H1 (cell line): ENCODE data around the gene INPPL1. TPM values are rescaled to one million over a fixed set of nuclear protein-coding genes. Genes with fewer than 3 reads are reported as not detected.

ENCODE experiments used
- CTCF ChIA-PET: fragments of 300-600 bp; sonication (Branson Sonifier 250); formaldehyde crosslinking; loops from one replicate; lab custom pipeline; 2021; ENCODE audit not compliant: partially characterized antibody; lab: Charles Lee
- POLR2A ChIA-PET: fragments of 300-600 bp; sonication (Branson Sonifier 250); formaldehyde crosslinking; loops from one replicate; lab custom pipeline; 2021; ENCODE audit warnings: inconsistent platforms; ENCODE audit not compliant: partially characterized antibody; lab: Charles Lee
- DNase-seq, 2 experiments: peaks; one replicate each; pipeline versions ENCODE4 v3.0.0 to v3.0.0-alpha.2; 2010 to 2022; ENCODE audit warnings: low spot score in 2 of 2, low read depth in 1 of 2, mixed read lengths in 1 of 2
- FAIRE-seq: peaks from 2 replicates; lab custom pipeline; 2011; peaks lifted over from hg19 to GRCh38; lab: Jason Lieb, UNC
- H2AFZ ChIP-seq: 2 replicates; pipeline ENCODE4 v1.8.1; 2012; ENCODE audit warnings: low read length, inconsistent platforms
- H2AK5ac ChIP-seq: 2 replicates; pipeline ENCODE4 v1.6.1; 2013; ENCODE audit warnings: low read depth, low read length
- H2BK120ac ChIP-seq: replicated peaks from 2 replicates; pipeline ENCODE3; 2013; ENCODE audit warnings: low read depth, low read length, inconsistent platforms
- H2BK12ac ChIP-seq: 2 replicates; pipeline ENCODE4 v1.6.1; 2013; ENCODE audit warnings: low read depth, low read length
- H2BK15ac ChIP-seq: 2 replicates; pipeline ENCODE4 v1.6.1; 2013; ENCODE audit warnings: low read length
- H2BK20ac ChIP-seq: 2 replicates; pipeline ENCODE4 v1.6.1; 2013; ENCODE audit warnings: low read length
- H2BK5ac ChIP-seq: 2 replicates; pipeline ENCODE4 v1.6.1; 2013; ENCODE audit warnings: low read depth, low read length
- H3K14ac ChIP-seq: 2 replicates; pipeline ENCODE4 v1.6.1; 2013; ENCODE audit warnings: inconsistent platforms; ENCODE audit not compliant: insufficient read length
- H3K18ac ChIP-seq: 2 replicates; pipeline ENCODE4 v1.6.1; 2013; ENCODE audit warnings: low read length; ENCODE audit errors: extremely low read depth
- H3K23ac ChIP-seq: 2 replicates; pipeline ENCODE4 v1.6.1; 2013; ENCODE audit warnings: inconsistent platforms; ENCODE audit not compliant: insufficient read length
- H3K23me2 ChIP-seq: 2 replicates; pipeline ENCODE4 v1.6.1; 2013; ENCODE audit warnings: low read depth, low read length
- H3K27ac ChIP-seq: 2 replicates; pipeline ENCODE4 v1.6.1; 2011; ENCODE audit warnings: low read depth, low read length, inconsistent platforms
- H3K27me3 ChIP-seq, 4 experiments: replicated peaks in 1 of 4; 1 replicate in 1 of 4; 2 replicates in 3 of 4; pipeline versions ENCODE4 v1.6.1 to v1.8.1; 2011 to 2013; ENCODE audit warnings: low read length in 3 of 4, mild to moderate bottlenecking in 3 of 4, inconsistent platforms in 2 of 4, mixed read lengths in 2 of 4, moderate library complexity in 1 of 4; ENCODE audit not compliant: control insufficient read depth in 3 of 4, insufficient read depth in 3 of 4; ENCODE audit errors: extremely low read depth in 1 of 4
- H3K36me3 ChIP-seq, 4 experiments: 2 replicates each; pipeline versions ENCODE4 v1.6.1 to v1.8.1; 2011 to 2013; ENCODE audit warnings: mild to moderate bottlenecking in 4 of 4, low read length in 3 of 4, moderate library complexity in 2 of 4, control low read depth in 1 of 4, inconsistent platforms in 1 of 4; ENCODE audit not compliant: insufficient read depth in 4 of 4, control insufficient read depth in 2 of 4
- H3K4ac ChIP-seq: replicated peaks from 2 replicates; pipeline ENCODE3; 2013; ENCODE audit warnings: low read length, low read depth, mixed read lengths, inconsistent platforms; ENCODE audit not compliant: insufficient read length
- H3K4me1 ChIP-seq, 4 experiments: replicated peaks in 1 of 4; 1 replicate in 1 of 4; 2 replicates in 3 of 4; pipeline versions ENCODE4 v1.6.1 to v1.8.1; 2011 to 2013; ENCODE audit warnings: low read length in 3 of 4, inconsistent platforms in 2 of 4, mixed read lengths in 1 of 4; ENCODE audit not compliant: insufficient read depth in 4 of 4, control insufficient read depth in 3 of 4
- H3K4me2 ChIP-seq, 2 experiments: 2 replicates each; pipeline versions ENCODE4 v1.6.1 to v1.8.1; 2011 to 2013; ENCODE audit warnings: low read depth in 2 of 2, low read length in 2 of 2, control low read depth in 1 of 2, inconsistent platforms in 1 of 2, mild to moderate bottlenecking in 1 of 2; ENCODE audit not compliant: insufficient read depth in 1 of 2
- H3K4me3 ChIP-seq, 4 experiments: fragments of 200-600, 300-600 bp in 1 of 4; sonication (generic), shearing (Covaris generic), sonication (Bioruptor Twin) in 1 of 4; 2 replicates each; pipeline versions ENCODE4 v1.5.1 to v1.8.1; 2011 to 2016; ENCODE audit warnings: low read length in 4 of 4, low read depth in 3 of 4, control low read depth in 2 of 4, inconsistent platforms in 2 of 4, mild to moderate bottlenecking in 2 of 4, mixed read lengths in 1 of 4, moderate library complexity in 1 of 4; ENCODE audit not compliant: insufficient read depth in 2 of 4; ENCODE audit errors: extremely low read depth in 1 of 4
- H3K56ac ChIP-seq: replicated peaks from 2 replicates; pipeline ENCODE3; 2013; ENCODE audit warnings: low read depth, mild to moderate bottlenecking, mixed read lengths, low read length, inconsistent platforms; ENCODE audit not compliant: insufficient read length
- H3K79me1 ChIP-seq: 2 replicates; pipeline ENCODE4 v1.6.1; 2013; ENCODE audit warnings: low read depth, low read length, control low read depth
- H3K79me2 ChIP-seq, 2 experiments: 2 replicates each; pipeline versions ENCODE4 v1.6.1 to v1.8.1; 2012 to 2013; ENCODE audit warnings: low read length in 2 of 2, mild to moderate bottlenecking in 2 of 2, inconsistent platforms in 1 of 2; ENCODE audit not compliant: insufficient read depth in 2 of 2, control insufficient read depth in 1 of 2
- H3K9ac ChIP-seq, 4 experiments: replicated peaks in 1 of 4; 1 replicate in 1 of 4; 2 replicates in 3 of 4; pipeline versions ENCODE4 v1.6.1 to v1.8.1; 2011 to 2013; ENCODE audit warnings: low read depth in 3 of 4, low read length in 3 of 4, control low read depth in 2 of 4, mild to moderate bottlenecking in 2 of 4, moderate library complexity in 2 of 4, inconsistent platforms in 1 of 4; ENCODE audit errors: extremely low read depth in 1 of 4
- H3K9me3 ChIP-seq, 2 experiments: 2 replicates each; pipeline versions ENCODE4 v1.6.1 to v1.8.1; 2012 to 2013; ENCODE audit warnings: mild to moderate bottlenecking in 2 of 2, moderate library complexity in 2 of 2, control low read depth in 1 of 2, inconsistent platforms in 1 of 2, low read depth in 1 of 2, low read length in 1 of 2, mixed read lengths in 1 of 2; ENCODE audit not compliant: insufficient read depth in 2 of 2
- H4K20me1 ChIP-seq, 2 experiments: replicated peaks in 1 of 2; 2 replicates each; pipeline versions ENCODE3 to v1.8.1; 2011 to 2013; ENCODE audit warnings: inconsistent platforms in 2 of 2, low read length in 2 of 2, mild to moderate bottlenecking in 1 of 2; ENCODE audit not compliant: insufficient read depth in 2 of 2, control insufficient read depth in 1 of 2
- H4K5ac ChIP-seq: 2 replicates; pipeline ENCODE4 v1.6.1; 2013; ENCODE audit warnings: low read length, low read depth, mixed read lengths, inconsistent platforms; ENCODE audit not compliant: insufficient read length
- H4K8ac ChIP-seq: 2 replicates; pipeline ENCODE4 v1.8.0; 2013; ENCODE audit warnings: mild to moderate bottlenecking, moderate library complexity, low read length, inconsistent platforms; ENCODE audit not compliant: insufficient read depth; ENCODE audit errors: extremely low read depth
- H4K91ac ChIP-seq: replicated peaks from 2 replicates; pipeline ENCODE3; 2013; ENCODE audit warnings: low read length, mixed read lengths, inconsistent platforms; ENCODE audit not compliant: insufficient read length
- ATF2 ChIP-seq: IDR thresholded peaks from 2 replicates; pipeline ENCODE4 v1.6.1; 2012; ENCODE audit warnings: low read length, inconsistent platforms
- CTCF ChIP-seq, 3 experiments: IDR thresholded peaks; 1 replicate in 2 of 3; 2 replicates in 1 of 3; pipeline versions ENCODE4 v1.5.1 to v1.6.1; 2011; ENCODE audit warnings: low read length in 3 of 3, mild to moderate bottlenecking in 3 of 3, inconsistent platforms in 2 of 3, low read depth in 1 of 3, moderate library complexity in 1 of 3; ENCODE audit not compliant: insufficient read depth in 1 of 3; ENCODE audit errors: control extremely low read depth in 1 of 3
- POU5F1 ChIP-seq: IDR thresholded peaks from 2 replicates; pipeline ENCODE4 v1.6.1; 2011; ENCODE audit warnings: low read depth, mild to moderate bottlenecking, low read length, moderate library complexity
- RAD21 ChIP-seq, 2 experiments: IDR thresholded peaks in 1 of 2; conservative IDR thresholded peaks in 1 of 2; 2 replicates each; pipeline ENCODE4 v1.6.1; 2011; ENCODE audit warnings: low read depth in 2 of 2, low read length in 2 of 2, improper control_type of control experiment in 1 of 2, inconsistent platforms in 1 of 2, mild to moderate bottlenecking in 1 of 2, moderate library complexity in 1 of 2
- WGBS, 2 experiments: shearing (Covaris generic) in 1 of 2; methylation state at CpG; one replicate each; pipeline versions ENCODE4 v1.1.6 to v1.1.7; 2013 to 2015; ENCODE audit warnings: low lambda C conversion rate in 2 of 2, mixed read lengths in 2 of 2, inconsistent platforms in 1 of 2, low coverage in 1 of 2, missing lambda C conversion rate in 1 of 2; ENCODE audit not compliant: insufficient replicate concordance in 2 of 2, insufficient coverage in 1 of 2, insufficient read length in 1 of 2; ENCODE audit errors: extremely low coverage in 1 of 2, missing lambda C conversion rate in 1 of 2; 5-methylcytosine and 5-hydroxymethylcytosine counted together
- polyA plus RNA-seq, 7 experiments: library from polyadenylated mRNA; depleted of rRNA in 3 of 7; stranded (reverse) in 5 of 7; unstranded in 2 of 7; fragments of >200 nt in 5 of 7; fragments of 200-250 nt in 2 of 7; gene quantifications; 1 replicate in 5 of 7; 2 replicates in 1 of 7; 4 replicates in 1 of 7; pipeline versions ENCODE4 v1.2.1 to v1.2.3, GENCODE V29; 2011 to 2013; ENCODE audit warnings: missing spikeins in 2 of 7, mixed read lengths in 2 of 7
- total RNA-seq: library from RNA; stranded (reverse); fragmentation: NEBNext Ultra II Directional; extraction: Animal tissue kit (Norgen Biotek cat#: 25700); gene quantifications from 2 replicates; pipeline ENCODE4 v1.2.1, GENCODE V29; 2021

Gene INPPL1
- total and polyA plus RNA-seq, 2 of the 8 experiments (the other 6 are each of a cell fraction or from before 2014, with no cell fraction given): 54.5 to 79.5 TPM

- Histone ChIP-seq H2AK5ac (no peak overlapping the region), H3K27me3 (no peaks in the 10 kb centered on the region), H2BK15ac (no peak overlapping the region), H3K4me3 (no peak overlapping the region), H3K79me2 (peaks cover 0 to 11% of the 10 kb centered on the region in 2 experiments; a peak in 2 of 4 replicates), H4K20me1 (peaks cover 10 to 22% of the 10 kb centered on the region in 2 experiments), H3K9ac (no peak overlapping the region), H2BK20ac (no peak overlapping the region), H3K4me1 (peaks cover 0 to 5% (median 3%) of the 10 kb centered on the region in 4 experiments; a peak in 4 of 7 replicates), H2BK5ac (no peak overlapping the region), H2AFZ (no peak overlapping the region), H3K4me2 (no peak overlapping the region), H3K23me2 (peaks cover 15% of the 10 kb centered on the region), H2BK120ac (no peak overlapping the region), H3K79me1 (peaks cover 10% of the 10 kb centered on the region), H3K18ac (no peak overlapping the region), H3K27ac (no peak overlapping the region), H3K56ac (no peak overlapping the region), H3K9me3 (no peaks in the 10 kb centered on the region), H4K5ac (no peak overlapping the region), H2BK12ac (no peak overlapping the region), H3K4ac (no peak overlapping the region), H3K36me3 (peaks cover 18 to 51% (median 38%) of the 10 kb centered on the region in 4 experiments), H3K23ac (no peak overlapping the region), H4K8ac (peak overlapping the region; percentile 35; the same call in 1 of the 2 replicates), H4K91ac (no peak overlapping the region), H3K14ac (no peak overlapping the region)
- FAIRE-seq: no peak
- WGBS, 2 experiments: 91% methylated on average over 14 of the region's 16 CpGs; no CpG with 5 or more reads in 1 of the 2 experiments
- no peak for DNase-seq
- ChIA-PET POLR2A (interaction anchor here (0.7 to 9.9 kb wide), 3 partner anchors 9 to 122 kb away, joined by 3 to 160 read pairs (median 3); no protein-coding TSS in a partner anchor), CTCF (interaction anchor here (0.6 to 8.3 kb wide), 11 partner anchors 8 to 417 kb away, joined by 3 to 72 read pairs (median 4); no protein-coding TSS in a partner anchor)
- TF ChIP-seq ATF2 (no peak), CTCF (IDR thresholded peaks at IDR 0.05; ENCODE audit: control extremely low read depth in 1 of 3, insufficient read depth in 1 of 3, low read depth in 1 of 3, low read length in 3 of 3) (peak in 1 of 3 experiments; percentile 24; a peak in 1 of 4 replicates), POU5F1 (no peak), RAD21 (IDR thresholded peaks at IDR 0.05 in 1 of 2, conservative IDR thresholded peaks at IDR 0.05 in 1 of 2; ENCODE audit: low read depth in 2 of 2, low read length in 2 of 2) (0 out of 4 replicates have a peak, but pooled peaks of 1 of the 2 experiments have one; percentile 2)
Observed at GRCh38 chr11:72228229-72228843, 3.8 kb downstream of the INPPL1 start.
